Measurements from ENCODE around the gene MAP1LC3B2. TPM values are rescaled to one million over a fixed set of nuclear protein-coding genes. Genes with fewer than 3 reads are reported as not detected.

MAP1LC3B2 gene
- total and polyA plus RNA-seq, 12 donors, result 0.59 to 4.6 (median 2.2) TPM

- no peak for ATAC-seq
- WGBS, 2 donors, result 77 to 78% methylated on average over 17 of the region's 17 CpGs
- Histone ChIP-seq H3K4me1 (peaks cover 0 to 31% (median 10%) of the 10 kb centered on the region in 9 donors), H3K4me3 (no peak overlapping the region), H3K27ac (peak overlapping the region in 1 of 10 donors; percentile 65), H3K27me3 (peaks cover 0 to 6% (median 0%) of the 10 kb centered on the region in 7 donors), H3K36me3 (no peaks in the 10 kb centered on the region), H3K9me3 (no peaks in the 10 kb centered on the region)
- no peak for DNase-seq
- intact Hi-C loops (cut with DNase I), result loop anchor here in 1 of 10 donors (5.0 kb wide), 1 partner anchor 34 kb away; no protein-coding TSS in a partner anchor
- no peak for TF ChIP-seq CTCF (IDR thresholded peaks at IDR 0.05)
Observed at GRCh38 chr12:116552773-116553373, 6.3 kb upstream of the MAP1LC3B2 start.

GRCh38 chr12:116556356-116556952 lies 2.7 kb upstream of the MAP1LC3B2 start:
- H3K27ac ChIP-seq, result no peak overlapping the region
- H3K9me3 ChIP-seq, result no peaks in the 10 kb centered on the region
- ATAC-seq (no peak), DNase-seq (no peak)
- no peak overlapping the region for H3K4me3 ChIP-seq
- TF ChIP-seq CTCF (IDR thresholded peaks at IDR 0.05), result no peak
- no peaks in the 10 kb centered on the region for H3K36me3 ChIP-seq
- peaks cover 0 to 56% (median 0%) of the 10 kb centered on the region in 9 donors for H3K4me1 ChIP-seq
- H3K27me3 ChIP-seq, result no peaks in the 10 kb centered on the region
- intact Hi-C loops (cut with DNase I), result no loop called here
- WGBS, 2 donors, result 95% methylated on average over 6 of the region's 6 CpGs

GRCh38 chr12:116556964-116557698 lies 2.0 kb upstream of the MAP1LC3B2 start:
- Histone ChIP-seq H3K36me3 (no peaks in the 10 kb centered on the region), H3K27ac (no peak overlapping the region), H3K27me3 (no peaks in the 10 kb centered on the region), H3K4me3 (no peak overlapping the region), H3K4me1 (peaks cover 0 to 52% (median 0%) of the 10 kb centered on the region in 9 donors), H3K9me3 (no peaks in the 10 kb centered on the region)
- intact Hi-C loops (cut with DNase I), result no loop called here
- WGBS, 2 donors, result 95% methylated on average over 4 of the region's 4 CpGs
- DNase-seq (no peak), ATAC-seq (no peak)
- no peak for TF ChIP-seq CTCF (IDR thresholded peaks at IDR 0.05)

GRCh38 chr12:116558280-116559161 lies 660 bp upstream of the MAP1LC3B2 start:
- 89 to 91% methylated on average over 21 of the region's 21 CpGs for WGBS, 2 donors
- Histone ChIP-seq H3K36me3 (no peaks in the 10 kb centered on the region), H3K27ac (peak overlapping the region in 5 of 10 donors; percentile 59 to 92 (median 71)), H3K9me3 (peaks cover 0 to 9% (median 0%) of the 10 kb centered on the region in 11 donors), H3K4me1 (peaks cover 0 to 46% (median 0%) of the 10 kb centered on the region in 9 donors), H3K27me3 (no peaks in the 10 kb centered on the region), H3K4me3 (peak overlapping the region in 1 of 10 donors; percentile 35)
- TF ChIP-seq CTCF (IDR thresholded peaks at IDR 0.05), result no peak
- no peak for DNase-seq
- intact Hi-C loops (cut with DNase I), result no loop called here
- peak in 1 of 8 donors; percentile 30 for ATAC-seq
